ENCODE results near the gene COL4A1.

Gene COL4A1

DNA sequence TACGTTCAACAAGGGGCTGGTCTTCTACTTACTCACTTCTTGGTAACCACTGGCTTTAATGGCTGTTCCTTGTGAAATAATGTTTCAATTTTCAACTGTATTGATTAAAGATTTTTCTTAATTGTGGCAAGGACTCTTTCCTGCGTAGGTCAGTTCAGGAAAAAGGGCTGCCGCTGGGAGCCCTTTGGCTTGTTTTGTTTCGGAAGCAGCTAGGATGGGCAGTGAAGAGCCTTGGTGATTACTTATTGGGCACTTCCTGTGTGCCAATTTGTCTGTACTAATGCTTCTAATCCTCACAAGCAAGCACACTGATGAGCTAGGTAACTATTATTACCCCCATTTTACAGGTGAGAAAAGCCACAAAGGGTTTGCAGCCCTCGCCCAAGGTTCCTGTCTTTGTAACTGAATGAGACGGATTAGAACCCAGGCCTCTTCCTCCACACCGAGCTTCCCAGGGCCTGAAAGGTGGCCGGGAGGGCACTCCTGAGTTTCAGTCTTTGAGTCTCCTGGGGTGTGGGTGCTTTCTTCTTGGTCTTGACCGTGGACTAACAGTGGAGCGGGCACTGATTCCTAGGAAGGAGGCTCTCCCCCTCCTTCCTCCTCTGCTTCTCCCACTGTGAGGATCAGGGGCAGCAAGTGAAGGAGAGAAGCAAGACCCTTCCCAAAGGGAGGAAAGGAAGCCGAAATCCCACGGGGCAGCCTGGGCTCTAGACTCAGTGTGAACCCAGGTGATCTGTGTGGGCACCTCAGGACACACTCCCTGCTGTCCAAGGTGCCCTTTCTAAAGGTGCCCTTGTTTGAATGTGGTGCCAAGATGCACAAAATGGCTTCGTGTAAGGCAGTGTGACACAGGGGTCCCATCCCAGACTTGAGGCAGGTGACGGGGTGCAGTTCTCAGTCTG is 3.8 kb upstream of the COL4A1 start:
- TF ChIP-seq, protein P1, sequence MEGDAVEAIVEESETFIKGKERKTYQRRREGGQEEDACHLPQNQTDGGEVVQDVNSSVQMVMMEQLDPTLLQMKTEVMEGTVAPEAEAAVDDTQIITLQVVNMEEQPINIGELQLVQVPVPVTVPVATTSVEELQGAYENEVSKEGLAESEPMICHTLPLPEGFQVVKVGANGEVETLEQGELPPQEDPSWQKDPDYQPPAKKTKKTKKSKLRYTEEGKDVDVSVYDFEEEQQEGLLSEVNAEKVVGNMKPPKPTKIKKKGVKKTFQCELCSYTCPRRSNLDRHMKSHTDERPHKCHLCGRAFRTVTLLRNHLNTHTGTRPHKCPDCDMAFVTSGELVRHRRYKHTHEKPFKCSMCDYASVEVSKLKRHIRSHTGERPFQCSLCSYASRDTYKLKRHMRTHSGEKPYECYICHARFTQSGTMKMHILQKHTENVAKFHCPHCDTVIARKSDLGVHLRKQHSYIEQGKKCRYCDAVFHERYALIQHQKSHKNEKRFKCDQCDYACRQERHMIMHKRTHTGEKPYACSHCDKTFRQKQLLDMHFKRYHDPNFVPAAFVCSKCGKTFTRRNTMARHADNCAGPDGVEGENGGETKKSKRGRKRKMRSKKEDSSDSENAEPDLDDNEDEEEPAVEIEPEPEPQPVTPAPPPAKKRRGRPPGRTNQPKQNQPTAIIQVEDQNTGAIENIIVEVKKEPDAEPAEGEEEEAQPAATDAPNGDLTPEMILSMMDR (conservative IDR thresholded peaks at IDR 0.05) = no peak
- H3K27ac ChIP-seq = no peak overlapping the region

DNA sequence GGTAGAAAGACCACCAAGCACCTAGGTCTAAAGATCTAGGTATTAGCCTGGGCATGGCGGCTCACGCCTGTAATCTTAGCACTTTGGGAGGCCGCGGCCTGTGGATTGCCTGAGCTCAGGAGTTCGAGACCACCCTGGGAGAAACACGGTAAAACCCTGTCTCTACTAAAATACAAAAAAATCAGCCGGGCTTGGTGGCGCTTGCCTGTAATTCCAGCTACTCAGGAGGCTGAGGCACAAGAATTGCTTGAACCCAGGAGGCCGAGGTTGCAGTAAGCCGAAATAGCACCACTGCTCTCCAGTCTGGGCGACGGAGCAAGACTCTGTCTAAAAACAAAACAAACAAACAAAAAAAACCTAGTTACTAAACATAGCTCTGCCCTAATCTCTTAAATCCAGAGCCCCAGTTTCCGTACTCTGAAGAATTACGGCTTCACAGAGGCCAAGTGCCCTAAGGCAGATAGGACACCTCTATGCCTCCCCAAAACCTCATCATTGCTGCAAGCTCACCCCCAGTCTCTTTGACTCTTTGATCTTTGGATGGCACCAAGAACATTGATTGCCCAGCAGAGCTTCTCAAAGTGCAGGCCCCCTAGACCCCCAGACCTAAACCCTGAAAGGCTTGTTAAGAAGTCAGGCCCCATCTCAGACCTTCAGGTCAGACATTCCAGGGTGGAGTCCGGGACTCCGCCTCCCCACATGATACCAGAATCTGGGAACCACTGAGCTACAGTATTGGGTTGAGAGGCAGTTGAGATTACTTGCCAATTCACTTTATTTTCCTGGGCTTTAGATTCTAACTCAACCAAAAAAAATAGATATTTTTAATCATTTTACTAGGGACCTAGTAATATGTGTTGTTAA is 2.9 kb upstream of the COL4A1 start:
- TF ChIP-seq, protein P1 (conservative IDR thresholded peaks at IDR 0.05) = no peak
- no peak overlapping the region for H3K27ac ChIP-seq

DNA sequence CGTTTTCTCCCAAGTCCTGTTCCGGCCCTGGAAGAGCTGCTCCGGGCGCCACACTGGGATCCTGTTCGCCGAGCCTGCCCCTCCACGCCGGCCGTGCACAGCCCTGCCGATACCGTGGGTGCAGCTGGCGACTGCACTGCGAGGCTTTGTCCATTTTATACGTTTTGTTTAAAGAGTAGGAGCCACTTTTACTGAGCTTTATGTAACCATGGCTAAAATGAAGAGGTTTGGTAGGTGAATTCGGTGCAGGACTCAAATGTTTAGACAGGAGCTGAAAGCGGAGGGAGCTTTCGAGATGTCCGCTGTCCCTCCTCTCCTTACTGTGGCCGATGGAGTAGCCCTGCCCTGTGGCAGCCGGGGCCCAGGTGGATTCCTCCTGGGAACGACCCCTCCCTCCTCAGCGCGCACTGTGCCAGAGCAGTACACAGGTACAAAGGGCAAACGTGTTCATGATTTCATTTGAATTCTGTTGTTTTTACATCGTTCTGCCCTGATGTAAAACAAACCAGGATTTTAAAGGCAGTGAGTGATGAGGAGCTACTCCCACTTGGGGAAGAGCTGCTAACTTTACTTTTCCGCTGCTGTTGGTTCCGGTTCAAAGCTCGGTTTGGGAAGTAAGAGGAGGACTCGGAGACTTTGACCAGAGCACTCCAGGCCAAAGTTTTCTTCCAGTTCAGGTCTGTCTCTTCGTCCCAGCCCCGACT is 1.9 kb upstream of the COL4A1 start:
- no peak overlapping the region for H3K27ac ChIP-seq
- TF ChIP-seq, protein P1 (conservative IDR thresholded peaks at IDR 0.05) = no peak

DNA sequence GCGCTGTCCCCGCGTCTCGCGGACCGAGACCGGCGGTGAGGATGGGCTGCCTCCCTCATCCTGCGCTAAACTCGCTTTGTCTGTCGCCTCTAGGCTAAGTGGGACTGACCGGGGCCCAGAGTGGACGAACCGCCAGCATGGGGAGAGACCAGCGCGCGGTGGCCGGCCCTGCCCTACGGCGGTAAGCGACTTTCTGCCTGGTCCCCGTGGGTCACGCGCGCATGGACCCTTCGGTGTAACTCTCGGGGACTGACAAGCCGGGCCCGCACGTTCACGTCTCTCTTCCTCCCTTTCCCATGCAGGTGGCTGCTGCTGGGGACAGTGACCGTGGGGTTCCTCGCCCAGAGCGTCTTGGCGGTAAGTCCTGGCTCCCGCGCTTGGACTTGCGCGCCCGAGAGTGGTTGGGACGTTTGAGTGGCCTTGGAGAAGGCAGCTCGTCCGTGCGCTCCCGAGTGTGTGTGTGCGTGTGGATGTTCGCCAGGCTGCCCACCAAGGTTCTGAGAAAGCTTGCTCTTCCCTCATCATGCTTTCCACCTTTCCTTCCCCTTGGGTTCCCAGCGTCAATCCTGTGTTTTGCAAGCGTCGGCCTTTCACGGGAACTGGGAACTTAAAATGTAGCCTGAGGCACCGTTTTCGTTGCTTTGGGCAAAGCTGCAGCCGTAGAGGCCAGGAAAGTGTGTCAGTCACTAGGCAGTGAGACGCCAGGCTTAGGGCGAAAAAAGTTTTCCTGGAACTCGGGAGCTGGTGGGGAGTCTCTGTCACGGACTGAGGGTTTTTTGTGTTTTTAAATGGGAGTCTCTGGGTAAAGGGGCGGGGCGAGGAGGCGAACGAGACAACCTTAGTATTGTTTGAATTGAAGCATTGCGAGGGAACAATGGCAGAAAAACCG is 1.1 kb upstream of the COL4A1 start:
- no peak overlapping the region for H3K27ac ChIP-seq
- TF ChIP-seq, protein P1 (conservative IDR thresholded peaks at IDR 0.05) = no peak

DNA sequence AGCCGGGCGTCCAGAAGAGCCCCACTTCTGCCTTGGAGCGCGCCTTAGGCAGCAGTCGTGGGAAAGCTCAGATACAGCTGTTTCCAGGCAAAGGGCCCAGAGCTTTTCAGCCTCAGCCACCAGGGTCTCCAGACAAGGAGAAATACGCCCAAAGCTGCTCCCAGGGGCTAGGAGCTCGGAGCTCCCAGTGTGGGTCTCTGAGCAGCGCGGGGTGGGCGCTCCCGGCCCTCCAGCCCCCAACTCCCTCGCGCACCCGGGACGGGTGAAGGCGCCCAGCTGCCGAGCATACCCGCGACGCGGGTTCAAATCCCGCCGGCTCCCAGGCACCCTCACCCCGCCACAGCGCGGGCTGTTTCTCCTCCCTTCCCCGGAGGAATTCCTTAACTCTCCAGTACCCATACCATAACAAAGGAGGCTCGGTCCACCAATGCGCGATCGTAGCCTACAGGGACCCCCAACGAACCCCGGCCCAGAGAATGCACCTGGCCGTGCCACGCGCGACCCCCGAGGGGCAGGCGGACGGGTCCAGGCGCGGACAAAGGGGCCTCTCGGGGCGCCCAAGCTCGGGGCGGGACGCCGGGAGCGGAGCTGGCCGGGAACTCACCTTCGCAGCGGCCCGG is 507 bp downstream of the COL4A1 start:
- H3K27ac ChIP-seq = no peak overlapping the region
- TF ChIP-seq, protein P1 (conservative IDR thresholded peaks at IDR 0.05) = no peak

DNA sequence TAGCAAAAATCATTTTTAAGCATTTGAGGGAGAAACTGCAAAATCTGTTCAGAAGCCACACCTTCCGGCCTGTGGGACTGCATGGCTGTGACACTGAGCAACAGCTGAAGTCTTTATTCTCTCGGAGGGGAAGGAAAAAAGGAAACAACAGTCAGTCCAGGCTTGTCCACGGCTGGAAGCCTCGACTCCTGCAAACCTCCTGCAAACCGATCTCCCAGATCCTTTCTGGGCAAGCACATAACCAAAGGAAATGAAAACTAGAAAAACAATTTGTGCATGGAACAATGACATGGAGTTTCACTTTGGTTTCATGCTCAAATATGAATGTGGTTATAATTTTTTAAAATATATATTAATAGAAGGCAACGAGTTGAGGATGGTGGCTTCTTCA is 1.0 kb downstream of the COL4A1 start:
- TF ChIP-seq, protein P1 (conservative IDR thresholded peaks at IDR 0.05) = no peak

More for the DNA sequence above, 1.0 kb downstream of the COL4A1 start:
- H3K27ac ChIP-seq = no peak overlapping the region

All from VCaP (cell line).